Panc1 (cell line): Measurements from ENCODE around the gene PRKCA. TPM values are rescaled to one million over a fixed set of nuclear protein-coding genes. Genes with fewer than 3 reads are reported as not detected.

Experiments
- ATAC-seq: fragments of 200-7000 bp; cut with Tn5 transposase; 2 replicates; pipeline ENCODE4 v1.9.1; 2020; ENCODE audit warnings: mild to moderate bottlenecking, moderate library complexity
- BruUV-seq: library from RNA; stranded (reverse); fragments of 400-500 nt; replicated peaks from 2 replicates; lab custom pipeline; 2021; lab: Mats Ljungman, UMichigan
- CTCF ChIA-PET: fragments of 300-600 bp; sonication (Branson Sonifier 250); formaldehyde crosslinking; loops from one replicate; lab custom pipeline; 2022; ENCODE audit warnings: antibody characterized with exemption; lab: Charles Lee
- POLR2A ChIA-PET: fragments of 300-600 bp; sonication (Branson Sonifier 250); formaldehyde crosslinking; loops from one replicate; lab custom pipeline; 2022; ENCODE audit warnings: antibody characterized with exemption; lab: Charles Lee
- DNase-seq: peaks from one replicate; pipeline ENCODE4 v3.0.0-alpha.2; 2010; ENCODE audit warnings: low read depth, low spot score
- H3K27ac ChIP-seq: 2 replicates; pipeline ENCODE4 v1.5.1; 2011; ENCODE audit warnings: mild to moderate bottlenecking, low read length, inconsistent platforms
- H3K27me3 ChIP-seq: fragments of 200-500 bp; sonication (Bioruptor generic); 2 replicates; pipeline ENCODE4 v1.6.0; 2014; ENCODE audit warnings: low read length, inconsistent platforms; ENCODE audit not compliant: control insufficient read depth, insufficient read depth
- H3K36me3 ChIP-seq: fragments of 200-500 bp; sonication (Bioruptor generic); 2 replicates; pipeline ENCODE4 v1.5.1; 2014; ENCODE audit warnings: inconsistent platforms, mild to moderate bottlenecking, low read length, moderate library complexity; ENCODE audit not compliant: control insufficient read depth, insufficient read depth
- H3K4me1 ChIP-seq: 2 replicates; pipeline ENCODE4 v1.5.1; 2011; ENCODE audit warnings: inconsistent platforms, mild to moderate bottlenecking, low read length, moderate library complexity; ENCODE audit not compliant: control insufficient read depth, insufficient read depth
- H3K4me3 ChIP-seq, 2 experiments: 2 replicates each; pipeline ENCODE4 v1.5.1; 2011 to 2012; ENCODE audit warnings: low read depth in 2 of 2, low read length in 2 of 2, mild to moderate bottlenecking in 2 of 2, inconsistent platforms in 1 of 2, moderate library complexity in 1 of 2
- H3K9me3 ChIP-seq: fragments of 200-500 bp; sonication (Bioruptor generic); 2 replicates; pipeline ENCODE4 v1.5.1; 2014; ENCODE audit warnings: low read depth, mild to moderate bottlenecking, inconsistent platforms, low read length, moderate library complexity; ENCODE audit not compliant: control insufficient read depth, insufficient read depth
- CTCF ChIP-seq: fragments of 450-650 bp; IDR thresholded peaks from 2 replicates; pipeline ENCODE4 v1.5.1; 2017; ENCODE audit warnings: mild to moderate bottlenecking
- POLR2AphosphoS5 ChIP-seq: IDR thresholded peaks from 2 replicates; pipeline ENCODE4 v1.6.1; 2012; ENCODE audit warnings: mild to moderate bottlenecking, low read depth, low read length, moderate library complexity
- REST ChIP-seq, 2 experiments: IDR thresholded peaks; 2 replicates each; pipeline ENCODE4 v1.6.1; 2011 to 2012; ENCODE audit warnings: low read depth in 2 of 2, control low read depth in 1 of 2, low read length in 1 of 2, mild to moderate bottlenecking in 1 of 2, moderate library complexity in 1 of 2; ENCODE audit not compliant: insufficient read depth in 1 of 2
- SIN3A ChIP-seq: IDR thresholded peaks from 2 replicates; pipeline ENCODE4 v1.6.1; 2012; ENCODE audit warnings: low read depth, mild to moderate bottlenecking, low read length, moderate library complexity, borderline replicate concordance; ENCODE audit not compliant: insufficient read depth
- TCF7L2 ChIP-seq: IDR thresholded peaks from 2 replicates; pipeline ENCODE4 v1.6.1; 2011; ENCODE audit warnings: mild to moderate bottlenecking, low read depth, low read length, inconsistent platforms
- in situ Hi-C: cut with HindIII; loops from 2 replicates; pipeline ENCODE4 v1.10.0; 2016; ENCODE audit warnings: low sequenced_read_pairs, low pct_unique_long_range_greater_than_20kb
- intact Hi-C: fragments of 100-400 bp; cut with micrococcal nuclease; formaldehyde crosslinking; loops from one replicate; pipeline ENCODE4 v1.10.0; 2022; ENCODE audit not compliant: unreplicated experiment
- total RNA-seq: library from RNA; stranded (reverse); gene quantifications from one replicate; pipeline ENCODE4 v1.2.1, GENCODE V29; 2021; ENCODE audit not compliant: unreplicated experiment

Gene PRKCA
- total RNA-seq, 1 experiment from 2014 or later: 53.0 TPM

DNA sequence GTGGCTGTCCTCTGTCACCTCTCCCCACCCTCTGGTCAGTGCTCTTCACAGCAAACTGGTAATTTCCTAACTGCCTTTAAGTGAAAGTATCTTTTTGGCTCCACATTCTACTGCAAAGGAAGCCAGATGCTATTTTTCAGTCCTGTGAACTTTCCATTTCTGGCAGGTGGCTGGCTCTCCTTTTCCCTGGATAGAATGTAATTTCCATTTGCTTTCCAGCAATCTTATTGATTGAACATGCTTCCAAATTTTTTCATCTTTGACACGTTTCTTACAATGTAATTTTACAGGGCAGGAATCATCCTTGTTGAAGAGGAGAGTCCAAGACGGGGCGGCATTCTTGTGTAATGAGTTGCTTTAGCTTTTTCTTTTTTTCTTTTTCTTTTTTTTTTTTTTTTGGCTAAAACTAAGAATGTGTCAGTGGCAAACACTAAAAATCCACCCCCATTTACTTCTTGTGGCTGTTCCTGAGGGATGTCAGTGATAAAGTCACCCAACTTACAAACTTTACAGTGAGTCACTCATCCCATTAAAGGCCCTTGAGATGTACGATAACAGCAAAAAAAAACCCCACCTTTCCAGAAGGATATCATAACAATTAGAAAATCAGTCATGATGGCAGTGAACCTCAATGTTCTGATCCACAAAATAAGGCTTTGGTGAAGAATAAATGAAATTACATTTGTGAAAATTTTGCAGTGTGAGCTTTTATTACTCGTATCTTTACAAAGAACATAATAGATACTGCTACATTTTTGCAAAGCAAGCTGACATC lies 29.4 kb upstream of the PRKCA start:
- ATAC-seq: peak; percentile 50
- H3K9me3 ChIP-seq: peaks cover 8% of the 10 kb centered on the region; the same call in 1 of the 2 replicates
- TF ChIP-seq SIN3A (no peak), REST (IDR thresholded peaks at IDR 0.05; ENCODE audit: insufficient read depth in 1 of 2, low read depth in 2 of 2, low read length in 1 of 2) (no peak), CTCF (no peak)
- BruUV-seq: no TSS peak
- intact Hi-C loops (no loop called here), in situ Hi-C loops (no loop called here)
- no peaks in the 10 kb centered on the region for H3K36me3 ChIP-seq
- H3K4me3 ChIP-seq: peak overlapping the region; percentile 4 to 29; a peak in 3 of 4 replicates
- peak overlapping the region; percentile 78 for H3K27ac ChIP-seq
- ChIA-PET CTCF (interaction anchor here (0.6 kb wide), 1 partner anchor 668 kb away, joined by 3 read pairs; no protein-coding TSS in a partner anchor), POLR2A (interaction anchor here (0.5 to 0.6 kb wide), 4 partner anchors 348 to 1865 kb away, joined by 3 to 14 read pairs (median 4); no protein-coding TSS in a partner anchor)
- DNase-seq: no peak
- no peaks in the 10 kb centered on the region for H3K27me3 ChIP-seq
- peaks cover 34% of the 10 kb centered on the region for H3K4me1 ChIP-seq

DNA sequence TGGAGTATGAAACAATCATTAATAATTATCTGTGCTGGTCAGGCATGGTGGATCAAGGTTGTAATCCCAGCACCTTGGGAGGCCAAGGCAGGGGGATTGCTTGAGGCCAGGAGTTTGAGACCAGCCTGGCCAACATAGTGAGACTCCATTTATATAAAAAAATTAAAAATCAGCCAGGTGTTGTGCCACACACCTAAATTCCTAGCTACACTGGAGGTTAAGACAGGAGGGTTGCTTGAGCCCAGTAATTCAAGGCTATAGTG lies 28.9 kb upstream of the PRKCA start:
- Histone ChIP-seq H3K4me3 (peak overlapping the region in 1 of 2 experiments; percentile 29; a peak in 2 of 4 replicates), H3K27ac (peak overlapping the region; percentile 78), H3K4me1 (peaks cover 28% of the 10 kb centered on the region), H3K9me3 (peaks cover 8% of the 10 kb centered on the region; the same call in 1 of the 2 replicates), H3K36me3 (no peaks in the 10 kb centered on the region), H3K27me3 (no peaks in the 10 kb centered on the region)
- TF ChIP-seq REST (IDR thresholded peaks at IDR 0.05; ENCODE audit: insufficient read depth in 1 of 2, low read depth in 2 of 2, low read length in 1 of 2) (no peak), TCF7L2 (no peak), POLR2AphosphoS5 (no peak), CTCF (no peak)
- ChIA-PET POLR2A (interaction anchor here (0.6 kb wide), 2 partner anchors 347 to 358 kb away, joined by 3 to 14 read pairs; no protein-coding TSS in a partner anchor), CTCF (no interaction called here)
- no peak for DNase-seq
- intact Hi-C loops (no loop called here), in situ Hi-C loops (no loop called here)
- peak; percentile 49; the same call in 1 of the 2 replicates for ATAC-seq
- BruUV-seq: no TSS peak
